ENCODE results near the gene MCC.

The MCC gene

GRCh38 chr5:113487781-113488644, at the start of gene MCC:
TSS of gene MCC (minus strand) at chr5:113488453.
- peak; percentile 82 for DNase-seq (ENCODE audit: low read depth)

GRCh38 chr5:113531481-113532159, 43.4 kb upstream of the MCC start:
- no peak for DNase-seq (ENCODE audit: low read depth)

GRCh38 chr5:113527746-113528145, 39.5 kb upstream of the MCC start:
- DNase-seq (ENCODE audit: low read depth): peak; percentile 27

GRCh38 chr5:113526421-113526820, 38.2 kb upstream of the MCC start:
- DNase-seq (ENCODE audit: low read depth): peak; percentile 32

- peak; percentile 40 for DNase-seq (ENCODE audit: low read depth)
Measured at GRCh38 chr5:113524927-113525326, 36.7 kb upstream of the MCC start.

- no peak for DNase-seq (ENCODE audit: low read depth)
Measured at GRCh38 chr5:113523168-113523567, 34.9 kb upstream of the MCC start.

- DNase-seq (ENCODE audit: low read depth): no peak
Measured at GRCh38 chr5:113520899-113521298, 32.6 kb upstream of the MCC start.

GRCh38 chr5:113520429-113520828, 32.2 kb upstream of the MCC start:
- peak; percentile 80 for DNase-seq (ENCODE audit: low read depth)

GRCh38 chr5:113519412-113519811, 31.2 kb upstream of the MCC start:
- DNase-seq (ENCODE audit: low read depth): no peak

GRCh38 chr5:113518884-113519283, 30.6 kb upstream of the MCC start:
- no peak for DNase-seq (ENCODE audit: low read depth)

GRCh38 chr5:113514289-113514635, 26.0 kb upstream of the MCC start:
- peak; percentile 14 for DNase-seq (ENCODE audit: low read depth)

- peak; percentile 89 for DNase-seq (ENCODE audit: low read depth)
Measured at GRCh38 chr5:113513384-113514288, 25.4 kb upstream of the MCC start, which contains the start of gene YTHDC2. TSS of gene YTHDC2 (plus strand) at chr5:113513694. CDS start at chr5:113513896, 202 bp downstream.

- no peak for DNase-seq (ENCODE audit: low read depth)
Measured at GRCh38 chr5:113512341-113512740, 24.1 kb upstream of the MCC start.

GRCh38 chr5:113510836-113511451, 22.7 kb upstream of the MCC start:
- DNase-seq (ENCODE audit: low read depth): peak; percentile 72

GRCh38 chr5:113508756-113509155, 20.5 kb upstream of the MCC start:
- peak; percentile 10 for DNase-seq (ENCODE audit: low read depth)

- DNase-seq (ENCODE audit: low read depth): no peak
Measured at GRCh38 chr5:113507601-113508000, 19.3 kb upstream of the MCC start.

- DNase-seq (ENCODE audit: low read depth): peak; percentile 80
Measured at GRCh38 chr5:113505181-113505580, 16.9 kb upstream of the MCC start.

GRCh38 chr5:113503146-113503545, 14.9 kb upstream of the MCC start:
- no peak for DNase-seq (ENCODE audit: low read depth)

GRCh38 chr5:113502073-113502472, 13.8 kb upstream of the MCC start:
- DNase-seq (ENCODE audit: low read depth): no peak

- peak; percentile 24 for DNase-seq (ENCODE audit: low read depth)
Measured at GRCh38 chr5:113495422-113495841, 7.2 kb upstream of the MCC start.

GRCh38 chr5:113493446-113493845, 5.2 kb upstream of the MCC start:
- no peak for DNase-seq (ENCODE audit: low read depth)

- no peak for DNase-seq (ENCODE audit: low read depth)
Measured at GRCh38 chr5:113491022-113491421, 2.8 kb upstream of the MCC start.
